Measurements from ENCODE around the gene EFCAB10.

GRCh38 chr7:105589356-105590077 is 8.2 kb upstream of the EFCAB10 start:
- TF ChIP-seq CTCF (conservative IDR thresholded peaks at IDR 0.05; ENCODE audit: low read depth, low read length) (peak; percentile 83), EZH2 (IDR thresholded peaks at IDR 0.05; ENCODE audit: borderline replicate concordance, low read depth, low read length, poor library complexity, severe bottlenecking) (no peak)
